Retinal pigment epithelial cell (primary cell): ENCODE measurements around the gene PID1.

Experiments used
- DNase-seq: peaks from one replicate; pipeline ENCODE4 v3.0.0-alpha.2; 2010; ENCODE audit warnings: low read depth
- H3K4me3 ChIP-seq: 2 replicates; pipeline ENCODE4 v1.5.1; 2011; ENCODE audit warnings: mild to moderate bottlenecking, low read length, control low read depth, moderate library complexity
- CTCF ChIP-seq: conservative IDR thresholded peaks from 2 replicates; pipeline ENCODE4 v1.5.1; 2011; ENCODE audit warnings: low read depth, low read length, control low read depth, inconsistent platforms

PID1 gene

GRCh38 chr2:229174794-229175496 is 96.1 kb downstream of the PID1 start:
- TF ChIP-seq CTCF: no peak
- no peak for DNase-seq
- no peak overlapping the region for H3K4me3 ChIP-seq

- no peak for DNase-seq
- H3K4me3 ChIP-seq: no peak overlapping the region
- TF ChIP-seq CTCF: no peak
Measured at GRCh38 chr2:229173825-229174359, 97.2 kb downstream of the PID1 start.

- no peak overlapping the region for H3K4me3 ChIP-seq
- no peak for TF ChIP-seq CTCF
- DNase-seq: no peak
Measured at GRCh38 chr2:229170916-229171315, 100.2 kb downstream of the PID1 start.

GRCh38 chr2:229170171-229170570 is 100.9 kb downstream of the PID1 start:
- no peak for TF ChIP-seq CTCF
- DNase-seq: no peak
- no peak overlapping the region for H3K4me3 ChIP-seq

DNA sequence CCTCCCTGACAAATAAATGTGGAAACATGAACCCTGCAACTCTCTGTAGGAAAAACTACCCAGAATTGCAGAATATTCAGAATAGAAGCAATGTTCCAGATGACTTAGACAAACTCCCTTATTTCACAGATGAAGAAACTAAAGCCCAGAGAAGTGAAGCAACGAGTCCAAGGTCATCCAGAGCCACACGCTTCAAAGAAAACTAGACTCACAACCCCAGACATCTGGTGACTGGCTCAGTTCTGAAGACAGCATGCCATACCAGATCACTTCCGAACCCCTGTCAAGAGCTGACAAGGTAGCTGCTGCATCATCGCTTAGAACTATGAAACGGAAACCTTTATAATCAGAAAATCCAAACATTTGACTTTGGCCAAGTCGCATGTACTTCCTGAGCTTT is 101.3 kb downstream of the PID1 start:
- H3K4me3 ChIP-seq: no peak overlapping the region
- no peak for DNase-seq
- no peak for TF ChIP-seq CTCF

- no peak for TF ChIP-seq CTCF
- DNase-seq: no peak
- no peak overlapping the region for H3K4me3 ChIP-seq
Measured at GRCh38 chr2:229164545-229165249, 106.4 kb downstream of the PID1 start.

- no peak for DNase-seq
- no peak overlapping the region for H3K4me3 ChIP-seq
- TF ChIP-seq CTCF: no peak
Measured at GRCh38 chr2:229163893-229164292, 107.2 kb downstream of the PID1 start.
